K562 (cell line): ENCODE data around the gene RGS13. TPM values are rescaled to one million over a fixed set of nuclear protein-coding genes. Genes with fewer than 3 reads are reported as not detected.

ENCODE experiments used
- ATAC-seq: fragments of 200-7000 bp; cut with Tn5 transposase; 3 replicates; pipeline ENCODE4 v1.9.1; 2020; ENCODE audit warnings: moderate library complexity
- BruUV-seq: library from RNA; stranded (reverse); fragments of 400-500 nt; replicated peaks from 2 replicates; lab custom pipeline; 2021; lab: Mats Ljungman, UMichigan
- CTCF ChIA-PET: fragments of 300-600 bp; formaldehyde crosslinking; extraction: SDS; loops from one replicate; lab custom pipeline; 2021; ENCODE audit warnings: low intra/inter-chr PET ratio; lab: Yijun Ruan, JAX
- POLR2A ChIA-PET: fragments of 300-600, 350-650 bp; sonication (Branson Sonifier 250); formaldehyde crosslinking; extraction: SDS; loops from one replicate; lab custom pipeline; 2021; ENCODE audit warnings: antibody characterized with exemption, inconsistent platforms; lab: Yijun Ruan, JAX
- DNase-seq, 4 experiments: peaks; one replicate each; pipeline versions ENCODE4 v3.0.0 to v3.0.0-alpha.2; 2011 to 2018; ENCODE audit warnings: low spot score in 3 of 4, mixed read lengths in 3 of 4; ENCODE audit errors: extremely low read depth in 1 of 4
- FAIRE-seq: peaks from 2 replicates; lab custom pipeline; 2011; peaks lifted over from hg19 to GRCh38; lab: Jason Lieb, UNC
- H2AFZ ChIP-seq: 2 replicates; pipeline ENCODE4 v1.6.0; 2011; ENCODE audit warnings: low read depth, low read length, control low read depth, inconsistent platforms
- H3K27ac ChIP-seq: fragments of 200-600 bp; 3 replicates; pipeline ENCODE4 v1.8.0; 2011; ENCODE audit warnings: low read depth, mild to moderate bottlenecking, control low read depth, inconsistent platforms, low read length, moderate library complexity, mixed read lengths; ENCODE audit errors: extremely low read depth
- H3K27me3 ChIP-seq, 2 experiments: fragments of 300-600 bp in 1 of 2; 2 replicates in 1 of 2; 3 replicates in 1 of 2; pipeline versions ENCODE4 v1.6.0 to v1.8.0; 2011; ENCODE audit warnings: inconsistent platforms in 2 of 2, low read length in 2 of 2, mild to moderate bottlenecking in 1 of 2, mixed read lengths in 1 of 2, moderate library complexity in 1 of 2; ENCODE audit not compliant: control insufficient read depth in 2 of 2, insufficient read depth in 2 of 2
- H3K36me3 ChIP-seq: fragments of 300-600 bp; 3 replicates; pipeline ENCODE4 v1.8.0; 2011; ENCODE audit warnings: mild to moderate bottlenecking, low read length, inconsistent platforms; ENCODE audit not compliant: control insufficient read depth, insufficient read depth
- H3K4me1 ChIP-seq, 2 experiments: fragments of 200-600 bp in 1 of 2; replicated peaks in 1 of 2; 2 replicates in 1 of 2; 3 replicates in 1 of 2; pipeline versions ENCODE4 v1.5.1 to v1.8.0; 2011; ENCODE audit warnings: inconsistent platforms in 2 of 2, low read length in 2 of 2, mild to moderate bottlenecking in 1 of 2, mixed read lengths in 1 of 2, moderate library complexity in 1 of 2; ENCODE audit not compliant: control insufficient read depth in 2 of 2, insufficient read depth in 2 of 2
- H3K4me2 ChIP-seq: 2 replicates; pipeline ENCODE4 v1.6.1; 2011; ENCODE audit warnings: low read length, control low read depth, inconsistent platforms, mixed read lengths; ENCODE audit not compliant: insufficient read depth
- H3K4me3 ChIP-seq: fragments of 200-600 bp; sonication (generic), shearing (Covaris generic); 2 replicates; pipeline ENCODE4 v1.5.1; 2016; ENCODE audit warnings: control low read depth, inconsistent platforms
- H3K79me2 ChIP-seq: fragments of 200-600 bp; 3 replicates; pipeline ENCODE4 v1.8.0; 2011; ENCODE audit warnings: low read length, inconsistent platforms; ENCODE audit not compliant: control insufficient read depth, insufficient read depth
- H3K9ac ChIP-seq, 2 experiments: 2 replicates each; pipeline versions ENCODE4 v1.6.0 to v1.6.1; 2011; ENCODE audit warnings: low read depth in 2 of 2, low read length in 2 of 2, control low read depth in 1 of 2, inconsistent platforms in 1 of 2, mild to moderate bottlenecking in 1 of 2, mixed read lengths in 1 of 2; ENCODE audit not compliant: insufficient read depth in 1 of 2
- H3K9me1 ChIP-seq: one replicate; pipeline ENCODE4 v1.6.0; 2011; ENCODE audit warnings: inconsistent platforms, mild to moderate bottlenecking, low read length, moderate library complexity; ENCODE audit not compliant: control insufficient read depth, insufficient read depth
- H3K9me3 ChIP-seq: replicated peaks from 2 replicates; pipeline ENCODE4 v1.5.1; 2011; ENCODE audit warnings: low read depth, low read length, inconsistent platforms; ENCODE audit not compliant: control insufficient read depth, insufficient read depth
- H4K20me1 ChIP-seq: replicated peaks from 2 replicates; pipeline ENCODE4 v1.6.1; 2011; ENCODE audit warnings: low read length, inconsistent platforms, mixed read lengths; ENCODE audit not compliant: control insufficient read depth, insufficient read depth
- BACH1 ChIP-seq: fragments of 200-800 bp; sonication (Bioruptor generic); IDR thresholded peaks from 2 replicates; pipeline ENCODE4 v1.6.1; 2016; ENCODE audit warnings: missing genetic modification characterization, missing compliant biosample characterization
- CEBPB ChIP-seq: fragments of 450-650 bp; IDR thresholded peaks from 2 replicates; pipeline ENCODE4 v1.6.1; 2016; ENCODE audit warnings: missing genetic modification characterization, missing compliant biosample characterization
- ETS1 ChIP-seq: conservative IDR thresholded peaks from 2 replicates; pipeline ENCODE4 v1.6.1; 2011; ENCODE audit warnings: low read depth, mild to moderate bottlenecking, low read length; ENCODE audit not compliant: control insufficient read depth
- FOXM1 ChIP-seq, 2 experiments: fragments of 450-650 bp in 1 of 2; sonication (generic) in 1 of 2; formaldehyde crosslinking in 1 of 2; IDR thresholded peaks; 2 replicates each; pipeline versions ENCODE4 v1.6.1 to v1.9.0; 2017 to 2022; ENCODE audit warnings: low read depth in 2 of 2, mild to moderate bottlenecking in 2 of 2, missing genetic modification reagents in 1 of 2, moderate library complexity in 1 of 2
- HLTF ChIP-seq: fragments of 450-650 bp; IDR thresholded peaks from 2 replicates; pipeline ENCODE4 v1.6.1; 2016
- PHF20 ChIP-seq: fragments of 450-650 bp; IDR thresholded peaks from 2 replicates; pipeline ENCODE4 v1.6.1; 2018; ENCODE audit not compliant: partially characterized antibody
- SMAD1 ChIP-seq: fragments of 150-350 bp; IDR thresholded peaks from 2 replicates; pipeline ENCODE4 v1.6.1; 2014; ENCODE audit warnings: low read length, low read depth; ENCODE audit not compliant: partially characterized antibody
- SMARCA5 ChIP-seq: fragments of 450-650 bp; IDR thresholded peaks from 2 replicates; pipeline ENCODE4 v1.6.1; 2016
- TCF15 ChIP-seq: fragments of 250-450 bp; sonication (Bioruptor Pico); IDR thresholded peaks from 2 replicates; pipeline ENCODE4 v1.8.0; 2022; ENCODE audit warnings: moderate library complexity, mild to moderate bottlenecking, inconsistent platforms
- TEAD4 ChIP-seq, 2 experiments: sonication (generic) in 1 of 2; formaldehyde crosslinking in 1 of 2; IDR thresholded peaks; 2 replicates each; pipeline versions ENCODE4 v1.6.1 to v1.8.0; 2012 to 2022; ENCODE audit warnings: borderline replicate concordance in 1 of 2, inconsistent platforms in 1 of 2, low read length in 1 of 2, mild to moderate bottlenecking in 1 of 2, missing genetic modification reagents in 1 of 2
- TSHZ1 ChIP-seq: fragments of 250-450 bp; sonication (Bioruptor Pico); IDR thresholded peaks from 2 replicates; pipeline ENCODE4 v1.4.0; 2020; ENCODE audit warnings: mild to moderate bottlenecking, moderate library complexity
- ZNF165 ChIP-seq: fragments of 250-450 bp; sonication (Bioruptor Pico); IDR thresholded peaks from 2 replicates; pipeline ENCODE4 v1.4.0; 2020; ENCODE audit warnings: borderline replicate concordance
- ZNF592 ChIP-seq: fragments of 450-650 bp; IDR thresholded peaks from 2 replicates; pipeline ENCODE4 v1.6.1; 2017; ENCODE audit warnings: antibody characterized with exemption, mild to moderate bottlenecking
- in situ Hi-C: fragments of 300-500 bp; cut with MboI; formaldehyde crosslinking; loops from 4 replicates; pipeline ENCODE4 v1.15.0; 2018; ENCODE audit warnings: inconsistent platforms, mixed read lengths
- intact Hi-C: fragments of 100-400 bp; cut with micrococcal nuclease; formaldehyde crosslinking; loops from 2 replicates; pipeline ENCODE4 v1.14.2; 2022
- polyA plus RNA-seq, 8 experiments: library from polyadenylated mRNA; depleted of rRNA in 4 of 8; stranded (reverse) in 5 of 8; unstranded in 3 of 8; fragments of >200 nt; fragmentation: Nextera tagmentation in 2 of 8; fragmentation: Illumina TruSeq in 1 of 8; extraction: Ambion mirVana in 2 of 8; extraction: Trizol in 1 of 8; gene quantifications; 2 replicates each; pipeline versions ENCODE4 v1.2.1 to v1.2.3, GENCODE V29; 2011 to 2014; ENCODE audit warnings: inconsistent platforms in 1 of 8, missing spikeins in 1 of 8
- total RNA-seq, 7 experiments: library from RNA; depleted of rRNA in 6 of 7; stranded (reverse); fragments of >200 nt in 6 of 7; fragmentation: Illumina TruSeq in 2 of 7; extraction: Trizol in 2 of 7; gene quantifications; 2 replicates each; pipeline versions ENCODE4 v1.2.1 to v1.2.3, GENCODE V29; 2011 to 2021; ENCODE audit warnings: low replicate concordance in 1 of 7

RGS13 gene
- total and polyA plus RNA-seq, 9 of the 15 experiments (the other 6 are each of a cell fraction or from before 2014, with no cell fraction given) = not detected

- Histone ChIP-seq H3K36me3 (no peaks in the 10 kb centered on the region), H3K4me3 (no peak overlapping the region), H3K27me3 (no peaks in the 10 kb centered on the region), H3K9ac (no peak overlapping the region), H3K9me1 (no peaks in the 10 kb centered on the region), H3K9me3 (no peaks in the 10 kb centered on the region), H4K20me1 (no peaks in the 10 kb centered on the region), H3K4me2 (no peak overlapping the region), H3K4me1 (no peaks in the 10 kb centered on the region), H2AFZ (no peak overlapping the region), H3K27ac (no peak overlapping the region), H3K79me2 (no peaks in the 10 kb centered on the region)
- intact Hi-C loops (no loop called here), in situ Hi-C loops (no loop called here)
- FAIRE-seq = no peak
- ChIA-PET CTCF (no interaction called here), POLR2A (no interaction called here)
- ATAC-seq = no peak
- DNase-seq = no peak
- no TSS peak for BruUV-seq
- no peak for TF ChIP-seq TCF15 (CRISPR knock-in tag)
- TF ChIP-seq ETS1 = no peak
- no peak for TF ChIP-seq PHF20
- no peak for TF ChIP-seq TEAD4 (IDR thresholded peaks at IDR 0.05; ENCODE audit: low read length)
- no peak for TF ChIP-seq TEAD4 (CRISPR knock-in tag; IDR thresholded peaks at IDR 0.05; ENCODE audit: borderline replicate concordance)
- TF ChIP-seq ZNF165 (CRISPR knock-in tag) = no peak
- no peak for TF ChIP-seq CEBPB (tag)
- TF ChIP-seq FOXM1 (IDR thresholded peaks at IDR 0.05; ENCODE audit: low read depth) = no peak
- TF ChIP-seq FOXM1 (CRISPR knock-in tag; IDR thresholded peaks at IDR 0.05; ENCODE audit: low read depth) = no peak
- TF ChIP-seq SMARCA5 = no peak
- TF ChIP-seq ZNF592 = no peak
- no peak for TF ChIP-seq BACH1 (tag)
- no peak for TF ChIP-seq TSHZ1 (CRISPR knock-in tag)
- TF ChIP-seq HLTF = no peak
- no peak for TF ChIP-seq SMAD1
Measured at GRCh38 chr1:192620071-192620635, 15.8 kb upstream of the RGS13 start.
